ENCODE data around the gene COIL. TPM values are rescaled to one million over a fixed set of nuclear protein-coding genes. Genes with fewer than 3 reads are reported as not detected.

The COIL gene
- total and polyA plus RNA-seq, 9 of the 15 experiments (the other 6 are each of a cell fraction or from before 2014, with no cell fraction given), result 23.9 to 41.3 (median 28.7) TPM

- no peak for TF ChIP-seq HINFP (tag; conservative IDR thresholded peaks at IDR 0.05; ENCODE audit: low read depth)
- TF ChIP-seq BRF2 (IDR thresholded peaks at IDR 0.05; ENCODE audit: borderline replicate concordance, insufficient read depth, insufficient read length), result no peak
- no peak for TF ChIP-seq PREB (CRISPR knock-in tag; IDR thresholded peaks at IDR 0.05)
- TF ChIP-seq ZBTB17 (CRISPR knock-in tag; IDR thresholded peaks at IDR 0.05), result no peak
- TF ChIP-seq MECOM (CRISPR knock-in tag; IDR thresholded peaks at IDR 0.05), result no peak
- peak; percentile 35; the same call in 1 of the 2 replicates for TF ChIP-seq ZBTB7A (IDR thresholded peaks at IDR 0.05; ENCODE audit: borderline replicate concordance, control insufficient read depth, low read depth, low read length)
- no peak for TF ChIP-seq SRF (CRISPR knock-in tag; IDR thresholded peaks at IDR 0.05)
- TF ChIP-seq CREB3 (tag; conservative IDR thresholded peaks at IDR 0.05; ENCODE audit: low read depth), result no peak
- no peak for TF ChIP-seq SUPT5H (IDR thresholded peaks at IDR 0.05)
These were observed 16.2 kb upstream of the COIL start (continued) for GRCh38 chr17:56976941-56977608.
